Measurements from ENCODE around the gene RAMACL. TPM values are rescaled to one million over a fixed set of nuclear protein-coding genes. Genes with fewer than 3 reads are reported as not detected.

The RAMACL gene
- polyA plus RNA-seq, 4 donors, result 0.27 to 2.5 (median 0.30) TPM

- no peak for DNase-seq (ENCODE audit: low read depth in 4 of 4, low spot score in 2 of 4)
Measured at GRCh38 chr6:166560222-166560621, 26.3 kb downstream of the RAMACL start.

GRCh38 chr6:166559662-166560061 is 26.8 kb downstream of the RAMACL start:
- DNase-seq (ENCODE audit: low read depth in 4 of 4, low spot score in 2 of 4), result no peak

GRCh38 chr6:166559211-166559610 is 27.3 kb downstream of the RAMACL start:
- DNase-seq (ENCODE audit: low read depth in 4 of 4, low spot score in 2 of 4), result no peak

GRCh38 chr6:166558156-166559005 is 28.1 kb downstream of the RAMACL start:
- no peak for DNase-seq (ENCODE audit: low read depth in 4 of 4, low spot score in 2 of 4)

- DNase-seq (ENCODE audit: low read depth in 4 of 4, low spot score in 2 of 4), result no peak
Measured at GRCh38 chr6:166556863-166557322, 29.6 kb downstream of the RAMACL start.

- no peak for DNase-seq (ENCODE audit: low read depth in 4 of 4, low spot score in 2 of 4)
Measured at GRCh38 chr6:166556336-166556735, 30.1 kb downstream of the RAMACL start.

- no peak for DNase-seq (ENCODE audit: low read depth in 4 of 4, low spot score in 2 of 4)
Measured at GRCh38 chr6:166555086-166555485, 31.4 kb downstream of the RAMACL start.

- no peak for DNase-seq (ENCODE audit: low read depth in 4 of 4, low spot score in 2 of 4)
Measured at GRCh38 chr6:166554316-166554715, 32.2 kb downstream of the RAMACL start.

- DNase-seq (ENCODE audit: low read depth in 4 of 4, low spot score in 2 of 4), result no peak
Measured at GRCh38 chr6:166553563-166554271, 32.8 kb downstream of the RAMACL start.

GRCh38 chr6:166552600-166552999 is 33.9 kb downstream of the RAMACL start:
- no peak for DNase-seq (ENCODE audit: low read depth in 4 of 4, low spot score in 2 of 4)

- no peak for DNase-seq (ENCODE audit: low read depth in 4 of 4, low spot score in 2 of 4)
Measured at GRCh38 chr6:166551754-166552495, 34.6 kb downstream of the RAMACL start.

- DNase-seq (ENCODE audit: low read depth in 4 of 4, low spot score in 2 of 4), result no peak
Measured at GRCh38 chr6:166546653-166547052, 39.8 kb downstream of the RAMACL start.

GRCh38 chr6:166545156-166546034 is 41.1 kb downstream of the RAMACL start:
- DNase-seq (ENCODE audit: low read depth in 4 of 4, low spot score in 2 of 4), result no peak

- no peak for DNase-seq (ENCODE audit: low read depth in 4 of 4, low spot score in 2 of 4)
Measured at GRCh38 chr6:166544296-166544605, 42.2 kb downstream of the RAMACL start.

GRCh38 chr6:166543603-166544295 is 42.7 kb downstream of the RAMACL start:
- no peak for DNase-seq (ENCODE audit: low read depth in 4 of 4, low spot score in 2 of 4)

- no peak for DNase-seq (ENCODE audit: low read depth in 4 of 4, low spot score in 2 of 4)
Measured at GRCh38 chr6:166542580-166542912, 43.9 kb downstream of the RAMACL start.

GRCh38 chr6:166541876-166542579 is 44.5 kb downstream of the RAMACL start:
- no peak for DNase-seq (ENCODE audit: low read depth in 4 of 4, low spot score in 2 of 4)

- no peak for DNase-seq (ENCODE audit: low read depth in 4 of 4, low spot score in 2 of 4)
Measured at GRCh38 chr6:166541366-166541765, 45.1 kb downstream of the RAMACL start.

- DNase-seq (ENCODE audit: low read depth in 4 of 4, low spot score in 2 of 4), result no peak
Measured at GRCh38 chr6:166540631-166541331, 45.7 kb downstream of the RAMACL start.
